UCSD-AML1 (cell line): ENCODE results near the gene MRC2.
"Not testable (repeated sequence)": the region's sequence is repeated elsewhere in the genome, so short reads cannot be mapped to it uniquely, and the experiment has no call there.

Source experiments
- DNase-seq: peaks from one replicate; lab custom pipeline; 2025; ENCODE audit not compliant: unreplicated experiment; lab: John Stamatoyannopoulos, UW

The MRC2 gene

GRCh38 chr17:62698459-62698858 is 71.0 kb downstream of the MRC2 start:
- not testable (repeated sequence) for DNase-seq

- DNase-seq: no peak
Observed at GRCh38 chr17:62700964-62701705, 73.7 kb downstream of the MRC2 start.

GRCh38 chr17:62701706-62702085 is 74.2 kb downstream of the MRC2 start:
- DNase-seq: no peak

GRCh38 chr17:62702746-62703260 is 75.3 kb downstream of the MRC2 start:
- DNase-seq: no peak

- DNase-seq: no peak
Observed at GRCh38 chr17:62703261-62703775, 75.8 kb downstream of the MRC2 start.

GRCh38 chr17:62703776-62704380 is 76.4 kb downstream of the MRC2 start:
- peak; percentile 68 for DNase-seq

GRCh38 chr17:62704381-62704971 is 77.0 kb downstream of the MRC2 start:
- no peak for DNase-seq

GRCh38 chr17:62705156-62705777 is 77.8 kb downstream of the MRC2 start:
- DNase-seq: no peak

- DNase-seq: no peak
Observed at GRCh38 chr17:62705778-62706597, 78.5 kb downstream of the MRC2 start.

- DNase-seq: no peak
Observed at GRCh38 chr17:62706598-62707424, 79.3 kb downstream of the MRC2 start.

GRCh38 chr17:62707425-62707739 is 79.9 kb downstream of the MRC2 start:
- no peak for DNase-seq

- DNase-seq: no peak
Observed at GRCh38 chr17:62708587-62708986, 81.1 kb downstream of the MRC2 start.

- DNase-seq: no peak
Observed at GRCh38 chr17:62712171-62712581, 84.7 kb downstream of the MRC2 start.

- DNase-seq: no peak
Observed at GRCh38 chr17:62713086-62713881, 85.8 kb downstream of the MRC2 start.

- DNase-seq: no peak
Observed at GRCh38 chr17:62714016-62714777, 86.7 kb downstream of the MRC2 start.

- no peak for DNase-seq
Observed at GRCh38 chr17:62715882-62716390, 88.5 kb downstream of the MRC2 start.

- DNase-seq: no peak
Observed at GRCh38 chr17:62716834-62717588, 89.5 kb downstream of the MRC2 start.

- no peak for DNase-seq
Observed at GRCh38 chr17:62717589-62717855, 90.1 kb downstream of the MRC2 start.
